Measurements from ENCODE around the gene GKN1.
A peak's percentile ranks its signal among the peaks of the same experiment; 100 is the strongest.

GKN1 gene

DNA sequence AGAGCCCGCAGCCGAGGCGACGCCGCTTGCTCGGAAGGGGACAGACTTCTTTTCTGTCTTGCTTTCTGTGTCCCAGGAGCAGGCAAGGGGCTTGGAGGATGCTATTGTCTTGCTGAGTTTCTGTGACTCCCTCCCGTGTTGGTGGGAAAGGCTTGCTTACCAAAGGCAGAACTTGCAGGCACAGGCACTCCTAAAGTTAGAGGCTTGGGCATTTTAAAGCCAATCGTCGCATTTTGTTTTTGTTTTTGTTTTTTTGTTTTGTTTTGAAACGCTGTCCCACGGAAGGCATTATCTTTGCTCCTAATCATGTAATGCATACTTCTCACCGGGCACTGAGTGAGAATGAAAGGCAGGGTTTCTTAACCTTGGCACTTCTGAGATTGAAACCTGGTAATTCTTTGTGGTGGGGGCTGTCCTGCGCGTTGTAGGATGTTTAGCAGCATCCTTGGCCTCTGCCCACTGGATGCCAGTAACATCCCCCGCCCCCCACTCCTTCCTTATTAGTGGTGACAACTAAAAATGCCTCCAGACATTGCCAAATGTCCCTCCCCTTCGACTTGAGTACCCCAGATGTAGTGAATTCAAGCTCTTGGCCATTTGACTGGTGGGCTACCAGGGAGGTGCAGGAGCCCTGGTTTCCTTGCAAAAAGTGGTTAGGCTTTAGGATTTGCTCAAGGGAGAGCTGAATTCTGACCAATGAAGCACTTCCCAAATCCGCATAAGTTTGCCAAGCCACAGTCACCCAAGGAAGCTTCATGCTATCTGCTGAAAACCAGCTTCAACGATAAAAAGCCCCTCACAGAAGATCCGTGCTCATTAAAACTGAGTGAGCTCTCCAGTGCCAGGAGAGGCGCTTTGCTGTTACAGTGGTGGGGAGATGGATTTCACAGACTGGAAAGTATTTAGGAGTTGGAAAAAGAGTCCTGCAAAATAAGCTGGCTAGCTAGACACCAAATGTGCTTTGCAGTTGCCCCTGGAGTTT lies 39.7 kb downstream of the GKN1 start:
- Histone ChIP-seq H3K79me2 (ENCODE audit: control insufficient read depth, insufficient read depth, low read length, poor library complexity) (peaks cover 7% of the 10 kb centered on the region), H3K9ac (ENCODE audit: low read length) (peak overlapping the region; percentile 6), H3K27ac (ENCODE audit: low read depth, low read length) (no peak overlapping the region), H3K9me3 (ENCODE audit: insufficient read depth, low read depth, low read length) (no peaks in the 10 kb centered on the region), H3K79me1 (ENCODE audit: low read length) (peaks cover 9% of the 10 kb centered on the region), H2AFZ (ENCODE audit: insufficient read depth, low read length, poor library complexity) (peak overlapping the region; percentile 96), H3K27me3 (ENCODE audit: insufficient read depth, low read length) (no peaks in the 10 kb centered on the region), H2BK12ac (ENCODE audit: low read length) (no peak overlapping the region), H3K36me3 (ENCODE audit: control insufficient read depth in 1 of 2, insufficient read depth in 2 of 2, low read length in 2 of 2) (no peaks in the 10 kb centered on the region), H2AK5ac (ENCODE audit: low read length) (no peak overlapping the region), H3K4ac (ENCODE audit: low read depth, low read length) (peak overlapping the region; percentile 65), H3K4me1 (ENCODE audit: control insufficient read depth in 1 of 2, insufficient read depth in 2 of 2, low read length in 2 of 2) (peaks cover 3 to 12% of the 10 kb centered on the region in 2 experiments), H3K4me3 (ENCODE audit: low read depth, low read length) (peak overlapping the region; percentile 88), H4K12ac (ENCODE audit: low read depth, low read length) (peak overlapping the region; percentile 98), H3K14ac (ENCODE audit: low read length) (peak overlapping the region; percentile 96), H3K23ac (ENCODE audit: low read length) (no peak overlapping the region), H4K8ac (ENCODE audit: low read depth, low read length) (peak overlapping the region; percentile 97), H2BK120ac (ENCODE audit: insufficient read depth, low read length, poor library complexity) (peak overlapping the region; percentile 68), H3K18ac (ENCODE audit: low read length) (peak overlapping the region; percentile 92), H3K4me2 (ENCODE audit: low read length) (peak overlapping the region; percentile 73), H4K91ac (ENCODE audit: low read depth, low read length) (peak overlapping the region; percentile 91), H2BK5ac (ENCODE audit: low read depth, low read length, poor library complexity) (no peak overlapping the region)
- no CpG with 5 or more reads among the region's 20 CpGs for WGBS (ENCODE audit: extremely low coverage, insufficient coverage, insufficient read length)
- peak in 1 of 2 donors; percentile 32 for DNase-seq

DNA sequence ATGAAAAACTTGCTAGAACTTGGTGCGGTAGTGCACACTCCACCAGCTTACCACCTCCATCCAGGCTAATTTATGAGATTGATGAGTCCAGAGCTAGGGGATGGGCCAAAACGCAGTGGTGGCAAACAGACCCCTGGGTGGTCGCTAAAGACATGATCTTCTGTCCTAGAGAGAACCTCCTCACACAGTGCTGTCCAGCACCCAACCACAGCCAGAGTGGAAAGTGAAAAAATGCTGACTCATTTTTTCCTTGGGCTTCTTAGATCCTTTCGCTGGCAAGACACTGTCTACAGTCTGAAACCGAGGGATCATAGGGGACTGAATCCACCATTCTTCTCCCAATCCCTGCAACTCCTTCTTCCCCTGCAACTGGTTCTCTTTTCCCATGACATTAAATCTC lies 42.6 kb downstream of the GKN1 start:
- H3K36me3 ChIP-seq (ENCODE audit: control insufficient read depth in 1 of 2, insufficient read depth in 2 of 2, low read length in 2 of 2) = no peaks in the 10 kb centered on the region
- H3K4me3 ChIP-seq (ENCODE audit: low read depth, low read length) = no peak overlapping the region
- H2AFZ ChIP-seq (ENCODE audit: insufficient read depth, low read length, poor library complexity) = no peak overlapping the region
- no peak overlapping the region for H3K27ac ChIP-seq (ENCODE audit: low read depth, low read length)
- no peak overlapping the region for H4K91ac ChIP-seq (ENCODE audit: low read depth, low read length)
- no peak overlapping the region for H3K14ac ChIP-seq (ENCODE audit: low read length)
- H4K8ac ChIP-seq (ENCODE audit: low read depth, low read length) = no peak overlapping the region
- no peak overlapping the region for H3K4ac ChIP-seq (ENCODE audit: low read depth, low read length)
- H3K23ac ChIP-seq (ENCODE audit: low read length) = no peak overlapping the region
- no peaks in the 10 kb centered on the region for H3K9me3 ChIP-seq (ENCODE audit: insufficient read depth, low read depth, low read length)
- no CpG with 5 or more reads among the region's 5 CpGs for WGBS (ENCODE audit: extremely low coverage, insufficient coverage, insufficient read length)
- H2AK5ac ChIP-seq (ENCODE audit: low read length) = no peak overlapping the region
- no peak overlapping the region for H3K9ac ChIP-seq (ENCODE audit: low read length)
- H3K18ac ChIP-seq (ENCODE audit: low read length) = no peak overlapping the region
- no peak overlapping the region for H3K4me2 ChIP-seq (ENCODE audit: low read length)
- H2BK120ac ChIP-seq (ENCODE audit: insufficient read depth, low read length, poor library complexity) = no peak overlapping the region
- no peak overlapping the region for H2BK5ac ChIP-seq (ENCODE audit: low read depth, low read length, poor library complexity)
- H2BK12ac ChIP-seq (ENCODE audit: low read length) = no peak overlapping the region
- no peak for DNase-seq
- H3K79me1 ChIP-seq (ENCODE audit: low read length) = peaks cover 9% of the 10 kb centered on the region
- H3K79me2 ChIP-seq (ENCODE audit: control insufficient read depth, insufficient read depth, low read length, poor library complexity) = peaks cover 7% of the 10 kb centered on the region
- H4K12ac ChIP-seq (ENCODE audit: low read depth, low read length) = no peak overlapping the region
- H3K4me1 ChIP-seq (ENCODE audit: control insufficient read depth in 1 of 2, insufficient read depth in 2 of 2, low read length in 2 of 2) = peaks cover 3 to 9% of the 10 kb centered on the region in 2 experiments
- H3K27me3 ChIP-seq (ENCODE audit: insufficient read depth, low read length) = no peaks in the 10 kb centered on the region

DNA sequence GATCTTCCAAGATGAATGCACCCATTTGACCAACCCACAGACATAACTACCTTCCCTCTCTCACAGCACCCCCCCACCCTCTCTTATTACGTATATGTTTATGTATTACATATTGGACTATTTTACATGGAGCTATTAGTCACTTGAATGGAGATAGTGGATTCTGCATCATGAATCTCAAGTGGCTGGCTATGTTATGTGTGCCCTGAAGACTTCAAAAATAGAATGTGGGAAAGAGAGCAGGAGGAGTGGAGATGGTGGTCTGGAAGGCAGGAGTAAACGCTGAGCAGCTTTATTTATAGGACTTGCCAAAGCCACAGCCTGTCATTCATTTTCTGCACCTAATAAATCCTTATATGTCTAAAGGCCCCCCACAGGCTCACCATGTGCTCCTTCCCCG lies 43.4 kb downstream of the GKN1 start:
- Histone ChIP-seq H2BK5ac (ENCODE audit: low read depth, low read length, poor library complexity) (no peak overlapping the region), H3K4me2 (ENCODE audit: low read length) (no peak overlapping the region), H2BK120ac (ENCODE audit: insufficient read depth, low read length, poor library complexity) (no peak overlapping the region), H3K23ac (ENCODE audit: low read length) (no peak overlapping the region), H2AK5ac (ENCODE audit: low read length) (no peak overlapping the region), H4K12ac (ENCODE audit: low read depth, low read length) (no peak overlapping the region), H4K8ac (ENCODE audit: low read depth, low read length) (no peak overlapping the region), H4K91ac (ENCODE audit: low read depth, low read length) (no peak overlapping the region), H3K36me3 (ENCODE audit: control insufficient read depth in 1 of 2, insufficient read depth in 2 of 2, low read length in 2 of 2) (no peaks in the 10 kb centered on the region), H2BK12ac (ENCODE audit: low read length) (no peak overlapping the region), H3K79me1 (ENCODE audit: low read length) (peaks cover 9% of the 10 kb centered on the region), H3K79me2 (ENCODE audit: control insufficient read depth, insufficient read depth, low read length, poor library complexity) (peaks cover 7% of the 10 kb centered on the region), H3K27me3 (ENCODE audit: insufficient read depth, low read length) (no peaks in the 10 kb centered on the region), H3K9ac (ENCODE audit: low read length) (no peak overlapping the region), H3K4me1 (ENCODE audit: control insufficient read depth in 1 of 2, insufficient read depth in 2 of 2, low read length in 2 of 2) (peaks cover 3 to 4% of the 10 kb centered on the region in 2 experiments), H3K14ac (ENCODE audit: low read length) (no peak overlapping the region), H3K4ac (ENCODE audit: low read depth, low read length) (no peak overlapping the region), H3K27ac (ENCODE audit: low read depth, low read length) (no peak overlapping the region), H3K4me3 (ENCODE audit: low read depth, low read length) (no peak overlapping the region), H2AFZ (ENCODE audit: insufficient read depth, low read length, poor library complexity) (no peak overlapping the region), H3K9me3 (ENCODE audit: insufficient read depth, low read depth, low read length) (no peaks in the 10 kb centered on the region), H3K18ac (ENCODE audit: low read length) (no peak overlapping the region)
- no peak for DNase-seq
- no CpG with 5 or more reads among the region's 3 CpGs for WGBS (ENCODE audit: extremely low coverage, insufficient coverage, insufficient read length)

DNA sequence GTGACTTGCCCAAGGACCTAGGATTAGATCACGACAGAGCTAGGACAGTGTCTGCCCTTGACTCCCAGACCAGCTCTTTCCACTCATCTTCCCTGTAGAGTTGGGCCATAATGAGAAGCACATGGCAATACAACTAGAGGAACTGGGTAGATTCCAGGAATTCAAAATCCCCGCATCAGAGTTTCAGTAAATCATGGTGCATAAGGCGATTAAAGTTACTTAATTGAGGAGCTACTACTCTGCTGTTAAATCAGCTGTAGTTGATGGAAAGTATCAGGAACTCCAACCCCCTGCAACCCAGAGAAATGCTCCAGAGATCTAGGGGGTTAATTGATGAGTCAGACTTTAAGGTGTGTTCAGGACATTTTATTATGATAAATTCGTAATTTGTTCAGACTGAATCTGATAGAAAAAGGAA lies 44.3 kb downstream of the GKN1 start:
- H2AK5ac ChIP-seq (ENCODE audit: low read length) = no peak overlapping the region
- no peak overlapping the region for H2BK120ac ChIP-seq (ENCODE audit: insufficient read depth, low read length, poor library complexity)
- no peak overlapping the region for H3K4me3 ChIP-seq (ENCODE audit: low read depth, low read length)
- H3K18ac ChIP-seq (ENCODE audit: low read length) = no peak overlapping the region
- H3K23ac ChIP-seq (ENCODE audit: low read length) = no peak overlapping the region
- H4K8ac ChIP-seq (ENCODE audit: low read depth, low read length) = no peak overlapping the region
- no peak overlapping the region for H2AFZ ChIP-seq (ENCODE audit: insufficient read depth, low read length, poor library complexity)
- H2BK5ac ChIP-seq (ENCODE audit: low read depth, low read length, poor library complexity) = no peak overlapping the region
- H3K9ac ChIP-seq (ENCODE audit: low read length) = no peak overlapping the region
- H3K14ac ChIP-seq (ENCODE audit: low read length) = no peak overlapping the region
- no peak overlapping the region for H4K12ac ChIP-seq (ENCODE audit: low read depth, low read length)
- no peak overlapping the region for H2BK12ac ChIP-seq (ENCODE audit: low read length)
- H3K27ac ChIP-seq (ENCODE audit: low read depth, low read length) = no peak overlapping the region
- H3K9me3 ChIP-seq (ENCODE audit: insufficient read depth, low read depth, low read length) = no peaks in the 10 kb centered on the region
- H3K4me2 ChIP-seq (ENCODE audit: low read length) = no peak overlapping the region
- no peaks in the 10 kb centered on the region for H3K27me3 ChIP-seq (ENCODE audit: insufficient read depth, low read length)
- whole genome bisulfite sequencing (ENCODE audit: extremely low coverage, insufficient coverage, insufficient read length) = no CpG with 5 or more reads among the region's 4 CpGs
- peaks cover 3 to 4% of the 10 kb centered on the region in 2 experiments for H3K4me1 ChIP-seq (ENCODE audit: control insufficient read depth in 1 of 2, insufficient read depth in 2 of 2, low read length in 2 of 2)
- peaks cover under 1% of the 10 kb centered on the region for H3K79me2 ChIP-seq (ENCODE audit: control insufficient read depth, insufficient read depth, low read length, poor library complexity)
- no peak for DNase-seq
- H3K36me3 ChIP-seq (ENCODE audit: control insufficient read depth in 1 of 2, insufficient read depth in 2 of 2, low read length in 2 of 2) = no peaks in the 10 kb centered on the region
- no peak overlapping the region for H3K4ac ChIP-seq (ENCODE audit: low read depth, low read length)
- H3K79me1 ChIP-seq (ENCODE audit: low read length) = peaks cover 1% of the 10 kb centered on the region
- H4K91ac ChIP-seq (ENCODE audit: low read depth, low read length) = no peak overlapping the region

Measured in trophoblast cell (in vitro differentiated cells and primary cell).